Large intestine (tissue), 3 donors: Measurements from ENCODE around the gene UBE2E1. TPM values are rescaled to one million over a fixed set of nuclear protein-coding genes. Genes with fewer than 3 reads are reported as not detected.
A peak's percentile ranks its signal among the peaks of the same experiment; 100 is the strongest.
"Not testable (repeated sequence)": the region's sequence is repeated elsewhere in the genome, so short reads cannot be mapped to it uniquely, and the experiment has no call there.

Experiments
- DNase-seq, 2 donors: peaks; one replicate each; pipeline versions ENCODE4 v3.0.0 to v3.0.0-alpha.2; 2013
- H3K27ac ChIP-seq: one replicate; pipeline ENCODE4 v1.5.1; 2013; ENCODE audit warnings: low read length
- H3K27me3 ChIP-seq: 2 replicates; pipeline ENCODE4 v1.6.1; 2013; ENCODE audit warnings: low read length; ENCODE audit not compliant: control insufficient read depth, insufficient read depth
- H3K36me3 ChIP-seq: 2 replicates; pipeline ENCODE4 v1.6.1; 2013; ENCODE audit warnings: low read length; ENCODE audit not compliant: control insufficient read depth, insufficient read depth
- H3K4me1 ChIP-seq: one replicate; pipeline ENCODE4 v1.6.1; 2013; ENCODE audit warnings: low read length; ENCODE audit not compliant: control insufficient read depth, insufficient read depth
- H3K4me3 ChIP-seq: one replicate; pipeline ENCODE4 v1.5.1; 2013; ENCODE audit warnings: low read length
- H3K9me3 ChIP-seq: one replicate; pipeline ENCODE4 v1.6.1; 2013; ENCODE audit warnings: mild to moderate bottlenecking, low read depth, low read length, moderate library complexity; ENCODE audit not compliant: control insufficient read depth
- WGBS: methylation state at CpG from one replicate; pipeline ENCODE4 v1.1.5; 2013; ENCODE audit warnings: low lambda C conversion rate; ENCODE audit not compliant: insufficient coverage; 5-methylcytosine and 5-hydroxymethylcytosine counted together
- polyA plus RNA-seq: library from polyadenylated mRNA; unstranded; fragments of 120-200 nt; gene quantifications from one replicate; pipeline ENCODE4 v1.2.1, GENCODE V29; 2013

UBE2E1 gene
- polyA plus RNA-seq, 1 donor = 120 TPM

- Histone ChIP-seq H3K9me3 (no peaks in the 10 kb centered on the region), H3K36me3 (peaks cover 14% of the 10 kb centered on the region), H3K27me3 (no peaks in the 10 kb centered on the region), H3K4me3 (peak overlapping the region; percentile 71), H3K4me1 (peaks cover 13% of the 10 kb centered on the region), H3K27ac (peak overlapping the region; percentile 83)
- 48% methylated on average over 4 of the region's 48 CpGs for WGBS
- no peak for DNase-seq
These were observed 110.6 kb downstream of the UBE2E1 start for GRCh38 chr3:23916152-23916885.

- Histone ChIP-seq H3K36me3 (peaks cover 18% of the 10 kb centered on the region), H3K27me3 (no peaks in the 10 kb centered on the region), H3K27ac (peak within 1 kb of the TSS; percentile 87), H3K9me3 (no peaks in the 10 kb centered on the region), H3K4me1 (peaks cover 13% of the 10 kb centered on the region), H3K4me3 (peak within 1 kb of the TSS; percentile 71)
- DNase-seq = peak; percentile 97 to 98
- no CpG with 5 or more reads among the region's 64 CpGs for WGBS
These were observed 111.3 kb downstream of the UBE2E1 start, which contains the start of the genes NKIRAS1 and RPL15 for GRCh38 chr3:23916886-23917678. Gene NKIRAS1, minus strand, starts transcription at chr3:23916990. Its CDS starts 6,086 bp downstream, at chr3:23910904. Gene RPL15, plus strand, starts transcription at chr3:23917132. Its CDS starts 728 bp downstream, at chr3:23917860.

- no CpG with 5 or more reads among the region's 21 CpGs for WGBS
- DNase-seq = peak in 1 of 2 donors; percentile 30
- peak overlapping the region; percentile 71 for H3K4me3 ChIP-seq
- peak overlapping the region; percentile 87 for H3K27ac ChIP-seq
- H3K9me3 ChIP-seq, H3K27me3 ChIP-seq: not testable (repeated sequence)
- peaks cover 18% of the 10 kb centered on the region for H3K36me3 ChIP-seq
- H3K4me1 ChIP-seq = peaks cover 13% of the 10 kb centered on the region
These were observed 112.0 kb downstream of the UBE2E1 start for GRCh38 chr3:23917679-23918303.

GRCh38 chr3:23918331-23918730 lies 112.6 kb downstream of the UBE2E1 start:
- Histone ChIP-seq H3K4me1 (peaks cover 13% of the 10 kb centered on the region), H3K4me3 (peak overlapping the region; percentile 71), H3K36me3 (peaks cover 18% of the 10 kb centered on the region)
- H3K27ac ChIP-seq, H3K27me3 ChIP-seq, DNase-seq, H3K9me3 ChIP-seq: not testable (repeated sequence)
- WGBS = no CpG with 5 or more reads among the region's 12 CpGs

GRCh38 chr3:23919628-23920027 lies 113.9 kb downstream of the UBE2E1 start:
- Histone ChIP-seq H3K4me3 (no peak overlapping the region), H3K36me3 (peaks cover 18% of the 10 kb centered on the region), H3K27ac (no peak overlapping the region), H3K9me3 (no peaks in the 10 kb centered on the region), H3K4me1 (peaks cover 13% of the 10 kb centered on the region), H3K27me3 (no peaks in the 10 kb centered on the region)
- WGBS = 60% methylated on average over 1 of the region's 2 CpGs
- no peak for DNase-seq

- no peak overlapping the region for H3K4me3 ChIP-seq
- WGBS = 71% methylated on average over 1 of the region's 5 CpGs
- DNase-seq = no peak
These were observed 114.4 kb downstream of the UBE2E1 start for GRCh38 chr3:23920151-23920655.

GRCh38 chr3:23921052-23921511 lies 115.3 kb downstream of the UBE2E1 start:
- peaks cover 7% of the 10 kb centered on the region for H3K4me1 ChIP-seq
- 20% methylated on average over 1 of the region's 3 CpGs for WGBS
- H3K9me3 ChIP-seq = no peaks in the 10 kb centered on the region
- no peak overlapping the region for H3K27ac ChIP-seq
- no peak for DNase-seq
- H3K4me3 ChIP-seq = no peak overlapping the region
- H3K27me3 ChIP-seq = no peaks in the 10 kb centered on the region
- peaks cover 18% of the 10 kb centered on the region for H3K36me3 ChIP-seq

More at GRCh38 chr3:23920151-23920655, 114.4 kb downstream of the UBE2E1 start:
- H3K27me3 ChIP-seq = no peaks in the 10 kb centered on the region
- peaks cover 18% of the 10 kb centered on the region for H3K36me3 ChIP-seq
- H3K27ac ChIP-seq = no peak overlapping the region
- no peaks in the 10 kb centered on the region for H3K9me3 ChIP-seq
- peaks cover 13% of the 10 kb centered on the region for H3K4me1 ChIP-seq

GRCh38 chr3:23923786-23924185 lies 118.0 kb downstream of the UBE2E1 start:
- Histone ChIP-seq H3K9me3 (no peaks in the 10 kb centered on the region), H3K4me1 (peaks cover 2% of the 10 kb centered on the region), H3K27me3 (no peaks in the 10 kb centered on the region), H3K36me3 (peaks cover 12% of the 10 kb centered on the region), H3K4me3 (no peak overlapping the region), H3K27ac (no peak overlapping the region)
- DNase-seq = no peak
- no CpG with 5 or more reads among the region's 2 CpGs for WGBS

GRCh38 chr3:23926246-23926645 lies 120.5 kb downstream of the UBE2E1 start:
- 90% methylated on average over 3 of the region's 7 CpGs for WGBS
- no peak overlapping the region for H3K27ac ChIP-seq
- H3K9me3 ChIP-seq = no peaks in the 10 kb centered on the region
- H3K27me3 ChIP-seq = no peaks in the 10 kb centered on the region
- no peak for DNase-seq
- peaks cover 4% of the 10 kb centered on the region for H3K36me3 ChIP-seq
- no peaks in the 10 kb centered on the region for H3K4me1 ChIP-seq
- H3K4me3 ChIP-seq = no peak overlapping the region

- DNase-seq = no peak
- WGBS = 91% methylated on average over 1 of the region's 3 CpGs
These were observed 121.0 kb downstream of the UBE2E1 start for GRCh38 chr3:23926736-23927135.

More at GRCh38 chr3:23926736-23927135, 121.0 kb downstream of the UBE2E1 start:
- Histone ChIP-seq H3K4me3 (no peak overlapping the region), H3K9me3 (no peaks in the 10 kb centered on the region), H3K27me3 (no peaks in the 10 kb centered on the region), H3K27ac (no peak overlapping the region), H3K36me3 (peaks cover 4% of the 10 kb centered on the region), H3K4me1 (no peaks in the 10 kb centered on the region)
